HG02763 (cell line): ENCODE results near the gene LPP.

Experiments used
- ATAC-seq: cut with Tn5 transposase; IDR thresholded peaks from one replicate; pipeline ENCODE4 v1.9.1; 2021; ENCODE audit warnings: mild to moderate bottlenecking, moderate library complexity; ENCODE audit not compliant: unreplicated experiment

Gene LPP

GRCh38 chr3:188243124-188243795 is 89.3 kb downstream of the LPP start:
- no peak for ATAC-seq

GRCh38 chr3:188244395-188244861 is 90.5 kb downstream of the LPP start:
- no peak for ATAC-seq

- no peak for ATAC-seq
Measured at GRCh38 chr3:188246905-188247304, 92.9 kb downstream of the LPP start.

- ATAC-seq: no peak
Measured at GRCh38 chr3:188248036-188248561, 94.1 kb downstream of the LPP start.

GRCh38 chr3:188253123-188253793 is 99.3 kb downstream of the LPP start:
- ATAC-seq: no peak

- no peak for ATAC-seq
Measured at GRCh38 chr3:188253800-188254452, 100.0 kb downstream of the LPP start.

GRCh38 chr3:188254520-188255070 is 100.6 kb downstream of the LPP start:
- ATAC-seq: no peak

GRCh38 chr3:188255190-188255589 is 101.2 kb downstream of the LPP start:
- ATAC-seq: no peak

- no peak for ATAC-seq
Measured at GRCh38 chr3:188256758-188257157, 102.8 kb downstream of the LPP start.

GRCh38 chr3:188257384-188258026 is 103.5 kb downstream of the LPP start:
- ATAC-seq: no peak

- ATAC-seq: no peak
Measured at GRCh38 chr3:188259191-188259590, 105.2 kb downstream of the LPP start.

- ATAC-seq: no peak
Measured at GRCh38 chr3:188259596-188259995, 105.6 kb downstream of the LPP start.

- ATAC-seq: no peak
Measured at GRCh38 chr3:188261011-188261410, 107.1 kb downstream of the LPP start.

- ATAC-seq: no peak
Measured at GRCh38 chr3:188262488-188262887, 108.5 kb downstream of the LPP start.

GRCh38 chr3:188262913-188263683 is 109.1 kb downstream of the LPP start:
- ATAC-seq: no peak

GRCh38 chr3:188264226-188265207 is 110.6 kb downstream of the LPP start:
- ATAC-seq: no peak

GRCh38 chr3:188266562-188267274 is 112.8 kb downstream of the LPP start:
- no peak for ATAC-seq

- ATAC-seq: no peak
Measured at GRCh38 chr3:188267790-188268335, 113.9 kb downstream of the LPP start.
